HEK293 (cell line): ENCODE results near the gene ODAD4.

Source experiments
- CTCF ChIP-seq: fragments of 450-650 bp; formaldehyde crosslinking; IDR thresholded peaks from 2 replicates; pipeline ENCODE4 v1.5.1; 2016; ENCODE audit warnings: missing biosample characterization, missing genetic modification characterization
- PRDM1 ChIP-seq: fragments of 450-650 bp; formaldehyde crosslinking; IDR thresholded peaks from 2 replicates; pipeline ENCODE4; 2016; ENCODE audit warnings: missing biosample characterization, missing genetic modification characterization
- ZNF280C ChIP-seq: fragments of 450-650 bp; formaldehyde crosslinking; IDR thresholded peaks from 2 replicates; pipeline ENCODE4 v1.5.1; 2016; ENCODE audit warnings: missing biosample characterization, missing genetic modification characterization

GRCh38 chr17:41930009-41930832 is at the start of gene ODAD4:
- TF ChIP-seq CTCF (peak; percentile 90), PRDM1 (tag by site-specific recombination) (no peak), ZNF280C (no peak)
